GM12873 (cell line): ENCODE measurements around the gene HMG20A.

ENCODE experiments used
- TF ChIP-seq, protein P1 (sequence below): IDR thresholded peaks from 2 replicates; pipeline ENCODE4 v1.5.1; 2012; ENCODE audit warnings: low read depth, mild to moderate bottlenecking, moderate library complexity, low read length, control low read depth; ENCODE audit not compliant: insufficient read depth; ENCODE audit errors: missing control alignments

HMG20A gene

DNA sequence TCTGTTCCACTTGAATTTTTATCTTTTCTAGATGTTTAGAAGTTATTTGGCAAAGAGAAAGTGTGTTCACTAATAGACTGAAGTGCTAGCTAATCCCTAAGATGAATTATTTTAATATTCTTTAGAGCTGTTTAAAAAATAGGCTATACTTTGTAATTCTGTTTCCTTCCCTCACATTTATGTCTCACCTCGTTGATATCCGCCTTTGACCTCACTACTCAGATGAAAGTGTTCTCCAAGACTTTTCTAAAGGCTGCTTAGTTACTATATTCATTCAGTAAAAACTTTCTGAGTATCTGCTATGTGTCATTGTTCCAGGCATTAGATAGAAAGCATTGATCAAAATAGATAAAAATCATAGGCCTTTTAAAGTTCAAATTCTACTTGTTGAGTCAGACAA is 38.3 kb downstream of the HMG20A start:
- TF ChIP-seq, protein P1, sequence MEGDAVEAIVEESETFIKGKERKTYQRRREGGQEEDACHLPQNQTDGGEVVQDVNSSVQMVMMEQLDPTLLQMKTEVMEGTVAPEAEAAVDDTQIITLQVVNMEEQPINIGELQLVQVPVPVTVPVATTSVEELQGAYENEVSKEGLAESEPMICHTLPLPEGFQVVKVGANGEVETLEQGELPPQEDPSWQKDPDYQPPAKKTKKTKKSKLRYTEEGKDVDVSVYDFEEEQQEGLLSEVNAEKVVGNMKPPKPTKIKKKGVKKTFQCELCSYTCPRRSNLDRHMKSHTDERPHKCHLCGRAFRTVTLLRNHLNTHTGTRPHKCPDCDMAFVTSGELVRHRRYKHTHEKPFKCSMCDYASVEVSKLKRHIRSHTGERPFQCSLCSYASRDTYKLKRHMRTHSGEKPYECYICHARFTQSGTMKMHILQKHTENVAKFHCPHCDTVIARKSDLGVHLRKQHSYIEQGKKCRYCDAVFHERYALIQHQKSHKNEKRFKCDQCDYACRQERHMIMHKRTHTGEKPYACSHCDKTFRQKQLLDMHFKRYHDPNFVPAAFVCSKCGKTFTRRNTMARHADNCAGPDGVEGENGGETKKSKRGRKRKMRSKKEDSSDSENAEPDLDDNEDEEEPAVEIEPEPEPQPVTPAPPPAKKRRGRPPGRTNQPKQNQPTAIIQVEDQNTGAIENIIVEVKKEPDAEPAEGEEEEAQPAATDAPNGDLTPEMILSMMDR = no peak

GRCh38 chr15:77461486-77461885 is 40.8 kb downstream of the HMG20A start:
- TF ChIP-seq, protein P1 = no peak

GRCh38 chr15:77464129-77464865 is 43.6 kb downstream of the HMG20A start:
- TF ChIP-seq, protein P1 = no peak

DNA sequence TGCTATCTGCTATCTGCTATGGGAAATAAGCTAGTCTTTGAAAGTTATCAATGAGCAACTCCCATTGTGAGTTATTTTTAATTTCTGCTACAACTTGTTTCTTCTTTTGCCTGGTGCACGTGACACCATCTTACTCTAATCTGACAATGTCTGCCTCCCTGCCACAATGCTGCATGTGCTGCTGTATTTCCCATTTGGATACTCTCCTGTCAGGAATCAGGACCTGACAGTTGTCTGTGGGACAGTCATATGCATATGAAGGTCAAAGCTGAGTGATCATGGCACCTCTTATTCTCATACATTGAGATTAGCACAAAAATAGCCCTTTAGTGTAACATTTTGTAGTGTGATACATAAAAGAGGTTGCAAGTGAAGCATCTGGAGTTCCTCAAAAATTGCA is 45.8 kb downstream of the HMG20A start:
- TF ChIP-seq, protein P1 = no peak

DNA sequence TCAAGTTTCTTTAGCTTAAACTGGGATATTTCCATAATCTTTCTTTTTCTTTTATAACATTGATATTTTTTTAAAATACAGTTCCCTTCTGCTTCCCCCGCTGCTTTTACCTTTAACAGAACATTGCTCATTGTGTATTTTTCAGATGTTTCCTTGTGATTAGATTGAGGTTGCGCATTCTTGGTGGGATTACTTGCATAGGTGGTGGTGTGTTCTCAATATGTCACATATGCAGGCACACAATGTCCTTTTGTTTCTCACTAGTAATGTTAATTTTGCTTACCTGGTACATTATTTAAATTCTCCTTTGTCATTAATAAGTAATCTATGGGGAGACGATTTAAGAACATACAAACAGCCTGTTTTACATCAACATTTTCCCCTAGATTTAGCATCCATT is 48.2 kb downstream of the HMG20A start:
- TF ChIP-seq, protein P1 = no peak

GRCh38 chr15:77470235-77470634 is 49.5 kb downstream of the HMG20A start:
- TF ChIP-seq, protein P1 = no peak

DNA sequence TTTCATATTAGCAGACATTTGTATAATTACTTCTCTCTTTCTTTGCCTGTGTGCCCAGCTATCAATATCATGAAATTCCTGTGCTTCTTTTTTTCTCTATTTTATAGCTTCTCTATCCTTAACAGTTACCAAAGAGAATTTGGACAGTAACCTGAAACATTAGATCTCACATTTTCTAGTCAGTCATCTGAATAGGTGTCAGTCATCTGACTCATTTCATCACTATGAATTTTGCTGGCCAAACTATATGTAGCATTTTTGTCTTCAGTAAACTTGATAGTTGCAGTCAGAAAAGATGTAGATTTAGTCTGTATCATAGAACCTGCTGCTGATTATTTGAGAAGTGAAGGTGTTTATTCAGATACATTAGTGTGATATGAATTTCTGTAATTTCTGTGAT is 52.6 kb downstream of the HMG20A start:
- TF ChIP-seq, protein P1 = no peak
